ENCODE data around the gene CDC42.

The CDC42 gene

DNA sequence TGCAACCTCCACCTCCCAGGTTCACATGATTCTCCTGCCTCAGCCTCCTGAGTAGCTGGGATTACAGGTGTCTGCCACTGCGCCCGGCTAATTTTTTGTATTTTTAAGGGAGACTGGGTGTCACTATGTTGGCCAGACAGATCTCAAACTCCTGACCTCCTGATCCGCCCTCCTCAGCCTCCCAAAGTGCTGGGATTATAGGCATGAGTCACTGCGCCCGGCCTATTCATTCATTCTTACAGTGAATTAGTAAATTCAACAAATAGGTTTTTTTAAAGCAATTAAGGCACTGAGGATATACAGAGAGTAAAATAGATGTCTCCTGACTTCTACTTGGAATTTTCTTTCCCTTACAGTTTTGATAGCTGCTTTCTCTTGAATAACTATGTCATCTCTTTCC, 43.5 kb downstream of the CDC42 start:
- no peak overlapping the region for H3K4me3 ChIP-seq (ENCODE audit: low read length)
- DNase-seq (ENCODE audit: low read depth): peak; percentile 44
- TF ChIP-seq, protein P1, sequence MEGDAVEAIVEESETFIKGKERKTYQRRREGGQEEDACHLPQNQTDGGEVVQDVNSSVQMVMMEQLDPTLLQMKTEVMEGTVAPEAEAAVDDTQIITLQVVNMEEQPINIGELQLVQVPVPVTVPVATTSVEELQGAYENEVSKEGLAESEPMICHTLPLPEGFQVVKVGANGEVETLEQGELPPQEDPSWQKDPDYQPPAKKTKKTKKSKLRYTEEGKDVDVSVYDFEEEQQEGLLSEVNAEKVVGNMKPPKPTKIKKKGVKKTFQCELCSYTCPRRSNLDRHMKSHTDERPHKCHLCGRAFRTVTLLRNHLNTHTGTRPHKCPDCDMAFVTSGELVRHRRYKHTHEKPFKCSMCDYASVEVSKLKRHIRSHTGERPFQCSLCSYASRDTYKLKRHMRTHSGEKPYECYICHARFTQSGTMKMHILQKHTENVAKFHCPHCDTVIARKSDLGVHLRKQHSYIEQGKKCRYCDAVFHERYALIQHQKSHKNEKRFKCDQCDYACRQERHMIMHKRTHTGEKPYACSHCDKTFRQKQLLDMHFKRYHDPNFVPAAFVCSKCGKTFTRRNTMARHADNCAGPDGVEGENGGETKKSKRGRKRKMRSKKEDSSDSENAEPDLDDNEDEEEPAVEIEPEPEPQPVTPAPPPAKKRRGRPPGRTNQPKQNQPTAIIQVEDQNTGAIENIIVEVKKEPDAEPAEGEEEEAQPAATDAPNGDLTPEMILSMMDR (conservative IDR thresholded peaks at IDR 0.05; ENCODE audit: low read depth, low read length): no peak

DNA sequence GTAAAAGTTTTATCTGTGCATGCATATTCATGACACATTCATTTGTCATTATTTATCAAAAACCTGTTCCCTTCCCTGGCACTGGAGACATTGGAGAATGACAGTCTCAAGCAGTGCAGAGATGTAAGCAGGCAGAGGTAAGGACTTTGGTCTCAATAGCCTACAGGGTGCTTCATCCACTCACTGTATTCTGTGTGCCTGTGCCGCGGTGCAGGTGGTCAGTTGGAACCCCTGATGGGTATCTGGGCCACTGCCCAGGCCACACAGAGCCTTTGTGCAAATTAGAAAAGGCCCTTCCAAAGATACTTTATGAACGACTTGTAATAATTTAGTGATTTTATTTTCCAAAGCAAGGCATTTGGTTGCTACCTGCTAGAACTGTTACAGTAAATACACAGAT, 44.0 kb downstream of the CDC42 start:
- no peak for DNase-seq (ENCODE audit: low read depth)
- H3K4me3 ChIP-seq (ENCODE audit: low read length): no peak overlapping the region
- TF ChIP-seq, protein P1 (conservative IDR thresholded peaks at IDR 0.05; ENCODE audit: low read depth, low read length): no peak

DNA sequence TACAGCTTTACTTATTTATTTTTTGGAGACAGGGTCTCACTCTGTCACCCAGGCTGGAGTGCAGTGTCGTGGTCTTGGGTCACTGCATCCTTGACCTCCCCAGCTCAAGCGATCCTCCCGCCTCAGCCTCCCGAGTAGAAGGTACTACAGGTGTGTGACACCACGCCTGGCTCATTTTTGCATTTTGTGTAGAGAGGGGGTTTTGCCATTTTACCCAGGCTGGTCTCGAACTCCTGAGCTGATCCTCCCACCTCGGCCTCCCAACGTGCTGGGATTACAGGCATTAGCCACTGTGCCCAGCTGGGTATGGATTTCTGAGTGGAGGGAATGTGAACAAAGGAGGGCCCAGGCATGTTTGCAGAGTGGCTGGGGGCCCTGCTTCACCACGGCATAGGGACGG, 46.2 kb downstream of the CDC42 start:
- no peak overlapping the region for H3K4me3 ChIP-seq (ENCODE audit: low read length)
- TF ChIP-seq, protein P1 (conservative IDR thresholded peaks at IDR 0.05; ENCODE audit: low read depth, low read length): no peak
- DNase-seq (ENCODE audit: low read depth): no peak

DNA sequence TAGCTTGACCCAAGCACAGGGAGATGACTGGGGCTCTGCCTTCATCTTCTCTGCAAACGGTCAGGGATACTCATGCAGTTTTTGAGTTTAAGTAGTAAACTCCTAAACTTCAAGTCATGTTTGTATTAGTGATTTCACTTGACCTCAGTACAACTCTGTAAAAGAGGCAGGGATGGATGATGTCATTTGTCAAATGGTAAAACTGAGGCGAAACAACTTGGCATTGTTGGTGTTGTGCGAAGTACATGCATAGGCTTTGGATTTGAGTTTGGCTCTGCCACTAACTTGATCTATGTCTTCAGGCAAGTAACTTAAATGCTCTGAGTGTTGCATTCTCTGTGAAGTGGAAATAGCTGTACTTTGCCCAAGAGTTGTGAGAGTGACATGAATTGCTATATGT, 47.7 kb downstream of the CDC42 start:
- DNase-seq (ENCODE audit: low read depth): no peak
- TF ChIP-seq, protein P1 (conservative IDR thresholded peaks at IDR 0.05; ENCODE audit: low read depth, low read length): no peak
- no peak overlapping the region for H3K4me3 ChIP-seq (ENCODE audit: low read length)

DNA sequence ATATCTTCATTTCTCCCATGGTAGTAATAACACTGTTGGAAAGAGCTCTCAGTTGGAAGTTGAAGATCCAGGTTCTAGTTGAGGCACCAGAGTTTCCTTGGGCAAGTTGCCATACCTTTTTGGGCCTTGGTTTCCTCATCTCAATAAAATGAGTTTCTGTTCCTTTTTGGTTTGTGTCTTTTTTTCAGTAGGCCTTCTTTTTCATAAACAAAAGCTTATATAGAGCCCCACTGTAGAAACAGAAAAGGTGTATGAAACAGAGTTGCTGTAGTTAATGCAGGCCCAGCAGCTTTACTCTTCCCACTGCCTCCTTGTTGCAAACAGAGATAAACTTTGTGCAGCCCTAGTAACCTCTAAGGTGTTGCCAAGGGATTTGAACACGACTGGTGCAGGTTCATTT, 48.7 kb downstream of the CDC42 start:
- TF ChIP-seq, protein P1 (conservative IDR thresholded peaks at IDR 0.05; ENCODE audit: low read depth, low read length): no peak
- no peak for DNase-seq (ENCODE audit: low read depth)
- H3K4me3 ChIP-seq (ENCODE audit: low read length): no peak overlapping the region

DNA sequence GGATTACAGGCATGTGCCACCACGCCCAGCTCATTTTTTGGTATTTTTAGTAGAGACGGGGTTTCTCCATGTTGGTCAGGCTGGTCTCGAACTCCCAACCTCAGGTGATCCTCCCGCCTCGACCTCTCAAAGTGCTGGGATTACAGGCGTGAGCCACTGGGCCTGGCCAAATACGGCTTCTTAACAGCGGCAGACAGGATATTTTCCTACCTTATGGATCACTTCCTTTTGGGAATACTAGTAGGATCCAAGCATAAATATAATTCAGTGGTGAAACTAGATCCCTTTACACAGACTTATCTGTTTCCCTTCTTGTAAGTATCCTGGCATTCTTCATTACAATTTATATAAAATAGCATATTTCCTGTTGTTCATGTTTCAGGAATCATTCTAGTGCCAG, 49.5 kb downstream of the CDC42 start:
- no peak overlapping the region for H3K4me3 ChIP-seq (ENCODE audit: low read length)
- TF ChIP-seq, protein P1 (conservative IDR thresholded peaks at IDR 0.05; ENCODE audit: low read depth, low read length): no peak
- no peak for DNase-seq (ENCODE audit: low read depth)

DNA sequence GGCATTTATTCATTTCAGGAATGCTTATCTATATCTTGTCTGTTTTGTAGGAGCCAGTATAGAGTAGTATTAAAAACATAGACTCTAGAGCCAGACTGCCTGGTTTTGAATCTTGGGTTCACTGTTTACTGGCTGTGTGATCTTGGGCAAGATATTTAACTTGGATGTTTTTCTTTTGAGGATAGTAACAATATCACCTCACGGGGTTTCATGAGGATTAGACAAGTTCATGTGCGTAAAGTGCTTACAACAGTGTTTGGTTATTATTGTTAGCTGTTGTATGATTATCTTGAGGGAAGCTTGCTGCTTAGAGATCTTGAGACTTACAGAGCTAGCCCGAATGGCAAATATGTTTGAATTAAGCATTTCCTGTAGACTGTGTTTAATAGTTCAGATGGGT, 50.2 kb downstream of the CDC42 start:
- TF ChIP-seq, protein P1 (conservative IDR thresholded peaks at IDR 0.05; ENCODE audit: low read depth, low read length): no peak
- no peak overlapping the region for H3K4me3 ChIP-seq (ENCODE audit: low read length)
- DNase-seq (ENCODE audit: low read depth): peak; percentile 25

All from retinal pigment epithelial cell (primary cell).